ENCODE measurements around the gene FMNL3. TPM values are rescaled to one million over a fixed set of nuclear protein-coding genes. Genes with fewer than 3 reads are reported as not detected.

The FMNL3 gene
- total RNA-seq, 1 donor from 2014 or later: 58.4 TPM

DNA sequence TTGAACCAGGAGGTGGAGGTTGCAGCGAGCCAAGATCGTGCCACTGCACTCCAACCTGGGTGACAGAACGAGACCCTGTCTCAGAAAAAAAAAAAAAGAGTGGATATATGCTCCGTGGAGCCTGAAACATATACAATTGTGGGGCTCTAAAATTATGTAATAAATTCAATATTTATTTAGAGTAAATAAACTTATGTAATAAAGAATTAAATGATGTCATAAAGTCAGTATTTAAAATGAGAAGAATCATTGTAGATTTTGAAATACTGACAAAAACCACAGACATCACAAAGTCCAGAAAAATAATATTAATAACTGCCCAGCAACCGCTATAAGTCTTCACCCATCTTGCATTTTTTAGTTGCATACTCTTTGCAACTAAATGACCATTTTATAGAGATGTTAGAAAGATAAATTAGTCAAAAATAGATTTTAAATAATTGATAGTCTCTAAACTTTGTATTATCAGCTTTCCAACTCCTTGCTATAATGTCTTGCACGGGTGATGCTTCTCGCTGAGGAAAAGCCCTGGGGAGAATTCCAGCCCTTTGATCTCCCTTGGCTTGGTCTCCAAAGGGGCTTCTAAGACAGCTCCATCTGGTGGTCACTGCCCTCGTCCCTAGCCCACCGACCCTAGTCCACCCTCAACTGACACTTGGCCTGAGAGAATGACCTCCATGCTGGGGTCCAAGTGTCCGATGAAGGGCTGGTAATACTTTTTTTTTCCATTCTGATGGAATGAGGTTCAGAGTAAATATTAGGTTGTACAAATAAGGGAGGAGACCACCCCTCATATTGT, 26.2 kb upstream of the FMNL3 start:
- DNase-seq (ENCODE audit: low read depth): no peak
- H3K9me3 ChIP-seq (ENCODE audit: insufficient read depth, low read depth, low read length): no peaks in the 10 kb centered on the region
- no peak overlapping the region for H3K4me3 ChIP-seq (ENCODE audit: insufficient read depth, low read depth, low read length)
- H3K9ac ChIP-seq (ENCODE audit: low read length): no peak overlapping the region
- TF ChIP-seq, protein P1, sequence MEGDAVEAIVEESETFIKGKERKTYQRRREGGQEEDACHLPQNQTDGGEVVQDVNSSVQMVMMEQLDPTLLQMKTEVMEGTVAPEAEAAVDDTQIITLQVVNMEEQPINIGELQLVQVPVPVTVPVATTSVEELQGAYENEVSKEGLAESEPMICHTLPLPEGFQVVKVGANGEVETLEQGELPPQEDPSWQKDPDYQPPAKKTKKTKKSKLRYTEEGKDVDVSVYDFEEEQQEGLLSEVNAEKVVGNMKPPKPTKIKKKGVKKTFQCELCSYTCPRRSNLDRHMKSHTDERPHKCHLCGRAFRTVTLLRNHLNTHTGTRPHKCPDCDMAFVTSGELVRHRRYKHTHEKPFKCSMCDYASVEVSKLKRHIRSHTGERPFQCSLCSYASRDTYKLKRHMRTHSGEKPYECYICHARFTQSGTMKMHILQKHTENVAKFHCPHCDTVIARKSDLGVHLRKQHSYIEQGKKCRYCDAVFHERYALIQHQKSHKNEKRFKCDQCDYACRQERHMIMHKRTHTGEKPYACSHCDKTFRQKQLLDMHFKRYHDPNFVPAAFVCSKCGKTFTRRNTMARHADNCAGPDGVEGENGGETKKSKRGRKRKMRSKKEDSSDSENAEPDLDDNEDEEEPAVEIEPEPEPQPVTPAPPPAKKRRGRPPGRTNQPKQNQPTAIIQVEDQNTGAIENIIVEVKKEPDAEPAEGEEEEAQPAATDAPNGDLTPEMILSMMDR (IDR thresholded peaks at IDR 0.05; ENCODE audit: insufficient read depth, low read depth, low read length): no peak
- TF ChIP-seq EZH2 (IDR thresholded peaks at IDR 0.05; ENCODE audit: insufficient read depth, low read length): no peak
- Mint-ChIP-seq H3K27me3 (ENCODE audit: low read depth, unreplicated experiment) (peaks cover 13% of the 10 kb centered on the region), H3K27ac (ENCODE audit: unreplicated experiment) (no peak overlapping the region), H3K36me3 (ENCODE audit: low read depth, unreplicated experiment) (no peaks in the 10 kb centered on the region), H3K9me3 (ENCODE audit: unreplicated experiment) (peaks cover 2% of the 10 kb centered on the region), H3K4me3 (ENCODE audit: unreplicated experiment) (no peak overlapping the region), H3K4me1 (ENCODE audit: low read depth, unreplicated experiment) (no peaks in the 10 kb centered on the region)
- no peak overlapping the region for H2AFZ ChIP-seq (ENCODE audit: low read depth, low read length)
- H3K4me2 ChIP-seq (ENCODE audit: low read length): no peak overlapping the region
- peaks cover 8% of the 10 kb centered on the region for H3K27me3 ChIP-seq (ENCODE audit: insufficient read depth, low read length)
- no peaks in the 10 kb centered on the region for H3K79me2 ChIP-seq (ENCODE audit: insufficient read depth, low read length)
- H3K36me3 ChIP-seq (ENCODE audit: insufficient read depth, low read length): no peaks in the 10 kb centered on the region
- H3K27ac ChIP-seq (ENCODE audit: low read depth, low read length): no peak overlapping the region
- no peak for FAIRE-seq
- H3K4me1 ChIP-seq (ENCODE audit: insufficient read depth, low read length): no peaks in the 10 kb centered on the region
- no peaks in the 10 kb centered on the region for H4K20me1 ChIP-seq (ENCODE audit: insufficient read depth, low read length)

DNA sequence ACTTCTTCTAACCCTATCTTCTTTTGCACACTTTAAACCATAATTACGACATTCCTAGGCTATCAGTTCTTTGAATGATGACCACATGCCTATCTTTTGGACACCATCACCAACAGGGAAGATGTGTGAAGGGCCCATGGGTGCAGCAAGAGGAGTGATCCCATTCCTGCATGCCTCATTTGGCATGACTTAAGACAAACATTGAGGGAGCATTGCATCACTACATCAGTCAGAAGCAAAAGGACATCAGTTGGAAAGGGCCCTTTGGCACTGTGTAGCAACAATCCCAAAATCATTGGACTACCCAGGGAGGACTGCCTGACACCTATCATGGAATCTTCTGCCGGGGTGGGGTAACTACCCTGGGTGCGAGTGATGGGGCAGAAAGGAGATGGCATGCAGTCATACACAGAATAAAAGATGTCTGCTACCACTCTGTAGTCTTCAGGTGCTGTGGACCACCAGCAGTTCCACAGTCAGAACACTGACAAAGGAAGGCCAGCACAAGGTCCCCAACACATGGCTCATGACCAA, 23.4 kb upstream of the FMNL3 start:
- Mint-ChIP-seq H3K36me3 (ENCODE audit: low read depth, unreplicated experiment) (no peaks in the 10 kb centered on the region), H3K27me3 (ENCODE audit: low read depth, unreplicated experiment) (peaks cover 13% of the 10 kb centered on the region), H3K27ac (ENCODE audit: unreplicated experiment) (peak overlapping the region; percentile 20), H3K4me1 (ENCODE audit: low read depth, unreplicated experiment) (no peaks in the 10 kb centered on the region), H3K9me3 (ENCODE audit: unreplicated experiment) (peaks cover 2% of the 10 kb centered on the region), H3K4me3 (ENCODE audit: unreplicated experiment) (no peak overlapping the region)
- TF ChIP-seq, protein P1 (IDR thresholded peaks at IDR 0.05; ENCODE audit: insufficient read depth, low read depth, low read length): no peak
- TF ChIP-seq EZH2 (IDR thresholded peaks at IDR 0.05; ENCODE audit: insufficient read depth, low read length): no peak
- Histone ChIP-seq H3K9me3 (ENCODE audit: insufficient read depth, low read depth, low read length) (no peaks in the 10 kb centered on the region), H3K27me3 (ENCODE audit: insufficient read depth, low read length) (peaks cover 11% of the 10 kb centered on the region), H4K20me1 (ENCODE audit: insufficient read depth, low read length) (no peaks in the 10 kb centered on the region), H3K36me3 (ENCODE audit: insufficient read depth, low read length) (no peaks in the 10 kb centered on the region), H3K4me3 (ENCODE audit: insufficient read depth, low read depth, low read length) (no peak overlapping the region), H3K4me2 (ENCODE audit: low read length) (no peak overlapping the region), H2AFZ (ENCODE audit: low read depth, low read length) (no peak overlapping the region), H3K9ac (ENCODE audit: low read length) (no peak overlapping the region), H3K27ac (ENCODE audit: low read depth, low read length) (no peak overlapping the region), H3K79me2 (ENCODE audit: insufficient read depth, low read length) (no peaks in the 10 kb centered on the region), H3K4me1 (ENCODE audit: insufficient read depth, low read length) (no peaks in the 10 kb centered on the region)
- DNase-seq (ENCODE audit: low read depth): no peak
- no peak for FAIRE-seq

DNA sequence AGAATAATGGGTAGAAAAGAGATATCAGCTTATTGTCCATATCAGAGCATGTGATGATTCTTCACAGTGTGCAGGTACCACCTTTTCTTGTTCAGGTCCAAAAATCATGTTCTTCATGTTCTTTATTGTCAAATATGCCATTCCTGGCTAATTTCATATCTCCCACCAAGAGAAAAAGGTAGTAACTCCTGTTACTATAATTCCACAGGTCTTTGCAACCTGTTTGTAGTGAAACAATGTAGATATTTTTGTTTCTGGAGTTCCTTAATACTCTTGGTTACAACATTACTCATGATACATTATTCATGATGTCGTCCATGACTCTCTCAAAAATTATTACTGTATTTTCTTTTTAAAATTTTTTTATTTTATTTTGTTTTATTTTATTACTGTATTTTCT, 22.8 kb upstream of the FMNL3 start:
- Mint-ChIP-seq H3K9me3 (ENCODE audit: unreplicated experiment) (no peaks in the 10 kb centered on the region), H3K36me3 (ENCODE audit: low read depth, unreplicated experiment) (no peaks in the 10 kb centered on the region), H3K27ac (ENCODE audit: unreplicated experiment) (no peak overlapping the region), H3K27me3 (ENCODE audit: low read depth, unreplicated experiment) (peaks cover 15% of the 10 kb centered on the region), H3K4me3 (ENCODE audit: unreplicated experiment) (no peak overlapping the region), H3K4me1 (ENCODE audit: low read depth, unreplicated experiment) (no peaks in the 10 kb centered on the region)
- no peaks in the 10 kb centered on the region for H4K20me1 ChIP-seq (ENCODE audit: insufficient read depth, low read length)
- peaks cover 11% of the 10 kb centered on the region for H3K27me3 ChIP-seq (ENCODE audit: insufficient read depth, low read length)
- H3K9ac ChIP-seq (ENCODE audit: low read length): no peak overlapping the region
- FAIRE-seq (no peak), DNase-seq (ENCODE audit: low read depth) (no peak)
- no peak overlapping the region for H3K27ac ChIP-seq (ENCODE audit: low read depth, low read length)
- H3K4me2 ChIP-seq (ENCODE audit: low read length): no peak overlapping the region
- no peak overlapping the region for H3K4me3 ChIP-seq (ENCODE audit: insufficient read depth, low read depth, low read length)
- no peaks in the 10 kb centered on the region for H3K4me1 ChIP-seq (ENCODE audit: insufficient read depth, low read length)
- H2AFZ ChIP-seq (ENCODE audit: low read depth, low read length): no peak overlapping the region
- no peaks in the 10 kb centered on the region for H3K36me3 ChIP-seq (ENCODE audit: insufficient read depth, low read length)
- no peak for TF ChIP-seq EZH2 (IDR thresholded peaks at IDR 0.05; ENCODE audit: insufficient read depth, low read length)
- TF ChIP-seq, protein P1 (IDR thresholded peaks at IDR 0.05; ENCODE audit: insufficient read depth, low read depth, low read length): no peak
- no peaks in the 10 kb centered on the region for H3K79me2 ChIP-seq (ENCODE audit: insufficient read depth, low read length)
- no peaks in the 10 kb centered on the region for H3K9me3 ChIP-seq (ENCODE audit: insufficient read depth, low read depth, low read length)

All from astrocyte (in vitro differentiated cells and primary cell).